Measurements from ENCODE around the gene KDM5C.

GRCh38 chrX:53260836-53261235 lies 35.8 kb upstream of the KDM5C start:
- TF ChIP-seq POLR2AphosphoS5 (IDR thresholded peaks at IDR 0.05; ENCODE audit: low read depth, low read length): no peak
- no peak for TF ChIP-seq POLR2A (IDR thresholded peaks at IDR 0.05; ENCODE audit: low read depth, low read length)
- TF ChIP-seq SPI1 (IDR thresholded peaks at IDR 0.05; ENCODE audit: low read depth, low read length): no peak
- no peak for TF ChIP-seq TAF1 (IDR thresholded peaks at IDR 0.05; ENCODE audit: low read depth, low read length)
- no peak for TF ChIP-seq POU2F2 (IDR thresholded peaks at IDR 0.05; ENCODE audit: low read depth, low read length)

Data from GM12891 (cell line).